Mammary epithelial cell (primary cell): ENCODE measurements around the gene TNNI3K.

Source experiments
- EZH2 ChIP-seq: IDR thresholded peaks from 2 replicates; pipeline ENCODE4 v1.6.1; 2012; ENCODE audit warnings: low read length, inconsistent platforms, borderline replicate concordance
- TF ChIP-seq, protein P1 (sequence below), 2 donors: IDR thresholded peaks in 1 of 2; conservative IDR thresholded peaks in 1 of 2; 2 replicates each; pipeline ENCODE4 v1.5.1; 2011 to 2012; ENCODE audit warnings: inconsistent platforms in 2 of 2, low read length in 2 of 2, mild to moderate bottlenecking in 2 of 2, control low read depth in 1 of 2, low read depth in 1 of 2; ENCODE audit not compliant: insufficient read depth in 1 of 2; ENCODE audit errors: extremely low read depth in 1 of 2

GRCh38 chr1:74474585-74474984 lies 239.4 kb downstream of the TNNI3K start:
- TF ChIP-seq, protein P1, sequence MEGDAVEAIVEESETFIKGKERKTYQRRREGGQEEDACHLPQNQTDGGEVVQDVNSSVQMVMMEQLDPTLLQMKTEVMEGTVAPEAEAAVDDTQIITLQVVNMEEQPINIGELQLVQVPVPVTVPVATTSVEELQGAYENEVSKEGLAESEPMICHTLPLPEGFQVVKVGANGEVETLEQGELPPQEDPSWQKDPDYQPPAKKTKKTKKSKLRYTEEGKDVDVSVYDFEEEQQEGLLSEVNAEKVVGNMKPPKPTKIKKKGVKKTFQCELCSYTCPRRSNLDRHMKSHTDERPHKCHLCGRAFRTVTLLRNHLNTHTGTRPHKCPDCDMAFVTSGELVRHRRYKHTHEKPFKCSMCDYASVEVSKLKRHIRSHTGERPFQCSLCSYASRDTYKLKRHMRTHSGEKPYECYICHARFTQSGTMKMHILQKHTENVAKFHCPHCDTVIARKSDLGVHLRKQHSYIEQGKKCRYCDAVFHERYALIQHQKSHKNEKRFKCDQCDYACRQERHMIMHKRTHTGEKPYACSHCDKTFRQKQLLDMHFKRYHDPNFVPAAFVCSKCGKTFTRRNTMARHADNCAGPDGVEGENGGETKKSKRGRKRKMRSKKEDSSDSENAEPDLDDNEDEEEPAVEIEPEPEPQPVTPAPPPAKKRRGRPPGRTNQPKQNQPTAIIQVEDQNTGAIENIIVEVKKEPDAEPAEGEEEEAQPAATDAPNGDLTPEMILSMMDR (conservative IDR thresholded peaks at IDR 0.05 in 1 of 2, IDR thresholded peaks at IDR 0.05 in 1 of 2; ENCODE audit: extremely low read depth in 1 of 2, insufficient read depth in 1 of 2, low read depth in 1 of 2, low read length in 2 of 2), result no peak
- no peak for TF ChIP-seq EZH2
